Fibroblast of villous mesenchyme (primary cell): ENCODE measurements around the gene NHLH1. TPM values are rescaled to one million over a fixed set of nuclear protein-coding genes. Genes with fewer than 3 reads are reported as not detected.

Experiments used
- DNase-seq: peaks from one replicate; pipeline ENCODE4 v3.0.0-alpha.2; 2010; ENCODE audit warnings: low read depth
- H3K4me3 ChIP-seq: 2 replicates; pipeline ENCODE4 v1.5.1; 2011; ENCODE audit warnings: low read depth, mild to moderate bottlenecking, low read length
- total RNA-seq: library from RNA; depleted of rRNA; stranded (reverse); fragments of >200 nt; gene quantifications from 2 replicates; pipeline ENCODE4 v1.2.3, GENCODE V29; 2012
- TF ChIP-seq, protein P1 (sequence below): IDR thresholded peaks from 2 replicates; pipeline ENCODE4 v1.5.1; 2012; ENCODE audit warnings: low read depth, mild to moderate bottlenecking, low read length; ENCODE audit not compliant: insufficient read depth

NHLH1 gene
- total RNA-seq, 1 donor, result not detected

- no peak for DNase-seq
- H3K4me3 ChIP-seq, result no peak overlapping the region
- TF ChIP-seq, protein P1, sequence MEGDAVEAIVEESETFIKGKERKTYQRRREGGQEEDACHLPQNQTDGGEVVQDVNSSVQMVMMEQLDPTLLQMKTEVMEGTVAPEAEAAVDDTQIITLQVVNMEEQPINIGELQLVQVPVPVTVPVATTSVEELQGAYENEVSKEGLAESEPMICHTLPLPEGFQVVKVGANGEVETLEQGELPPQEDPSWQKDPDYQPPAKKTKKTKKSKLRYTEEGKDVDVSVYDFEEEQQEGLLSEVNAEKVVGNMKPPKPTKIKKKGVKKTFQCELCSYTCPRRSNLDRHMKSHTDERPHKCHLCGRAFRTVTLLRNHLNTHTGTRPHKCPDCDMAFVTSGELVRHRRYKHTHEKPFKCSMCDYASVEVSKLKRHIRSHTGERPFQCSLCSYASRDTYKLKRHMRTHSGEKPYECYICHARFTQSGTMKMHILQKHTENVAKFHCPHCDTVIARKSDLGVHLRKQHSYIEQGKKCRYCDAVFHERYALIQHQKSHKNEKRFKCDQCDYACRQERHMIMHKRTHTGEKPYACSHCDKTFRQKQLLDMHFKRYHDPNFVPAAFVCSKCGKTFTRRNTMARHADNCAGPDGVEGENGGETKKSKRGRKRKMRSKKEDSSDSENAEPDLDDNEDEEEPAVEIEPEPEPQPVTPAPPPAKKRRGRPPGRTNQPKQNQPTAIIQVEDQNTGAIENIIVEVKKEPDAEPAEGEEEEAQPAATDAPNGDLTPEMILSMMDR, result no peak
Observed at GRCh38 chr1:160402001-160402795, 35.3 kb downstream of the NHLH1 start.

- TF ChIP-seq, protein P1, result no peak
- H3K4me3 ChIP-seq, result no peak overlapping the region
- no peak for DNase-seq
Observed at GRCh38 chr1:160403244-160403643, 36.4 kb downstream of the NHLH1 start.

DNA sequence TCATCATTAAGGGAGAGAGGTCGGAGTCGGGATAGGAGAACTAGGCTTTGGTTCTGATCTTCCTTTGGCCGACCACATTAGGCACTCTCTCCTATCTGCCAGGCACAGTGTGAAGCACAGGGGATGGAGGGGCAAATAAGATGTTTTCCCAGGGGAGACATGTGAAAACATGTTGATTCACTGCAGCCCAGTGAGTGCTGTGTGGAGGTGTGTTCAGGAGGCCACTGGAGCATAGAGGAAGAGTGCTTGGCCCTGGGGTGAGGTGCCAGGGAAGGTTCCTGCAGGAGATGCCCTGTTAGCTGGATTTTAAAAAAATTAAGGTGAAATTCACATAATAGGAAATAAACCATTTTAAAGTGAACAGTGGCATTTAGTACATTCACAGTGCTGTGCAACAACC is 37.2 kb downstream of the NHLH1 start:
- TF ChIP-seq, protein P1, result no peak
- no peak overlapping the region for H3K4me3 ChIP-seq
- DNase-seq, result no peak

DNA sequence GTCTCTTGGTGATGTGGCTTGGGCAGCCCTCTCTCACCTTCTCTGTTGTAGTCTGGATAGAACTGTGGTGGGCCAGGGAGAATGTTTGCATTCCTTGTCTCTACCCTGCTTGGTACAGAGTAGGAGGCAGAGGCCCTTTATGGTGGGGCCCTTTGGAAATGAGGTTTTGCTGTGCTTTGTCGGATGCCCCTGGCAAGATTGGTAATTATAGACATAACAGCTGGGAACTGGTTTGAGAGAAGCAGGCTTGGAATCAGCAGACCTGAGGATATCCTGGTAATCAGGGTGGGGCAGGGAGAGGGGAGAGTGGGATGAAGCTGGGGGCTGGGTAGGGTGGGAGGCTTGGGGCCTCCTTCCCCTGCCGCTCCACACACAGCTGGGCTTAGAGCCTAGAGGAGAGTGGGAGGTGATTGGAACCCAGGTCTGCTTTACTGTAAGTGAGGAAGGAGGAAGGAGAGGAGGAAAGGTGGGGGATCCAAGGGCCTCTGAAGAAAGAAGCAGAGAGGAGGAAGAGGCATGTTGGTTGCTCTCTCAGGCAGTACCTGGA is 38.5 kb downstream of the NHLH1 start:
- no peak overlapping the region for H3K4me3 ChIP-seq
- TF ChIP-seq, protein P1, result no peak
- no peak for DNase-seq

GRCh38 chr1:160406131-160406968 is 39.5 kb downstream of the NHLH1 start:
- DNase-seq, result no peak
- H3K4me3 ChIP-seq, result no peak overlapping the region
- TF ChIP-seq, protein P1, result no peak

DNA sequence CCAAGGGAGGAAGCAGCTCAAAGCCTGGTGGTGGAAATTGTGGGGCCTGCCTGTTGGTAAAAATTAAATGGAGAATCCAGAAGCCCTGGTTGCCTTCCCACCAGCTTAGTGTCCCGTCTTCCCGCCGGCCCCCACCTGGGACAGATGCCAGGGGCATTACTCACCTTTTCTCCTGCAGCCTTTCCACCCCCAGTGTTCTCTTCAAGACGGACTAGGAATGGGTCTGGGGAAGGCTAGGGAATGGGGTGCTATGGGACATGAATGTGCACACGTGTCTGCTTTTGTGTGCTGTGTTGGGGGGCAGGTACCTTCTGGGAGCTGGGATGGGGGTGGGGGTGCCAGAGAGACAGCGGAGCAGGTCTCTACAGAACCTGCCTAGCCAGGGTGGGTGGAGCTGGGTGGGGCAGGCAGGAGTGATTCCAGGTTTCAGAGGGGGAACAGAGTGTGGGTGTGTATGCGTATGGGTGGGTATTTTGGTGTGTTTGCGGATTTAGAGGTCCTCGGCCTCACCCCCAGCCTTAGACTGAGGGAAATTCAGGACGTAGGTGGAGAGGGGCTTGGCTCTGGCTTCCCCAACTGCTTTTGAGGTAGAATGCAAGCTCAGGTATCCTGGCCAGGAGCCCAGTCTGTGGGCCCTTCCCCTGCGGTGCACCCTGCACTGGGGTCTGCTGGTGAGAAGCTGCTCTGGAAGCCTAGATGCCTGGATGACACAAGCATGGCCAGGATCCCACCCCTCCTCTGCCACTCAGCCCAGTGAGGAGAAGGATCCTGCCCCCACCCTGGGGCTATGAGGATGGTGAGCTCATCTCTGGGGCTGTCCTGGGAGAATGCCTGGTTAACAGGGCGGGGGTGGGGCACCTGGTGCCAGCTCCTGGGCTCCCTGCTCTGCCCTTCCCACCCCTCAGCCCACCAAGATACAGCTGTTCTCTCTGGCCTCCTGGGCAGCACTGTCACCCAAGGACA is 41.2 kb downstream of the NHLH1 start:
- TF ChIP-seq, protein P1, result no peak
- DNase-seq, result no peak
- H3K4me3 ChIP-seq, result no peak overlapping the region
